ENCODE measurements around the gene RUNDC1. TPM values are rescaled to one million over a fixed set of nuclear protein-coding genes. Genes with fewer than 3 reads are reported as not detected.

The RUNDC1 gene
- total RNA-seq (10 to 100 TPM in 2 of 4 donors, 1 to 10 TPM in 2; 8.7 to 16.8 (median 12.8) TPM), polyA plus RNA-seq (10 to 100 TPM; 10.4 to 17.8 (median 10.6) TPM)
- long read RNA-seq, donor 1, transcript RUNDC1-201 (5 exons, 3,828 nt), result major isoform, 10 of 12 reads
- long read RNA-seq, donor 1, partial matches to known transcripts, result 0 of 12 reads
- long read RNA-seq, donor 1, other reads (novel, unspliced or antisense), result 2 of 12 reads
- long read RNA-seq, donor 2, transcript RUNDC1-201 (5 exons, 3,828 nt), result major isoform, 39 of 47 reads
- long read RNA-seq, donor 2, partial matches to known transcripts, result 1 of 47 reads
- long read RNA-seq, donor 2, other reads (novel, unspliced or antisense), result 6 of 47 reads

GRCh38 chr17:42980274-42980765 is at the start of gene RUNDC1:
RUNDC1 (plus strand) TSS chr17:42980565; CDS start chr17:42980577, 12 bp downstream.
- ATAC-seq (peak; percentile 81 to 88 (median 86)), DNase-seq (peak; percentile 93 to 95)
- Histone ChIP-seq H3K36me3 (ENCODE audit: insufficient read depth in 1 of 2, low read depth in 1 of 2) (peaks cover 0 to 19% of the 10 kb centered on the region in 2 donors), H3K27ac (peak within 1 kb of the TSS; percentile 96), H3K27me3 (ENCODE audit: insufficient read depth in 3 of 3, low read length in 2 of 3) (no peaks in the 10 kb centered on the region), H3K4me3 (peak within 1 kb of the TSS; percentile 93), H3K4me1 (peaks cover 28% of the 10 kb centered on the region), H3K9me3 (no peaks in the 10 kb centered on the region)
- 0 to 1% (median 0%) methylated on average over 28 to 39 of the region's 39 CpGs for WGBS, 3 donors
- intact Hi-C loops (cut with DNase I), result no loop called here
- TF ChIP-seq, protein P1, sequence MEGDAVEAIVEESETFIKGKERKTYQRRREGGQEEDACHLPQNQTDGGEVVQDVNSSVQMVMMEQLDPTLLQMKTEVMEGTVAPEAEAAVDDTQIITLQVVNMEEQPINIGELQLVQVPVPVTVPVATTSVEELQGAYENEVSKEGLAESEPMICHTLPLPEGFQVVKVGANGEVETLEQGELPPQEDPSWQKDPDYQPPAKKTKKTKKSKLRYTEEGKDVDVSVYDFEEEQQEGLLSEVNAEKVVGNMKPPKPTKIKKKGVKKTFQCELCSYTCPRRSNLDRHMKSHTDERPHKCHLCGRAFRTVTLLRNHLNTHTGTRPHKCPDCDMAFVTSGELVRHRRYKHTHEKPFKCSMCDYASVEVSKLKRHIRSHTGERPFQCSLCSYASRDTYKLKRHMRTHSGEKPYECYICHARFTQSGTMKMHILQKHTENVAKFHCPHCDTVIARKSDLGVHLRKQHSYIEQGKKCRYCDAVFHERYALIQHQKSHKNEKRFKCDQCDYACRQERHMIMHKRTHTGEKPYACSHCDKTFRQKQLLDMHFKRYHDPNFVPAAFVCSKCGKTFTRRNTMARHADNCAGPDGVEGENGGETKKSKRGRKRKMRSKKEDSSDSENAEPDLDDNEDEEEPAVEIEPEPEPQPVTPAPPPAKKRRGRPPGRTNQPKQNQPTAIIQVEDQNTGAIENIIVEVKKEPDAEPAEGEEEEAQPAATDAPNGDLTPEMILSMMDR (IDR thresholded peaks at IDR 0.05), result no peak

GRCh38 chr17:42937712-42938596 is 42.4 kb upstream of the RUNDC1 start:
- peak; percentile 57 to 77 (median 68) for ATAC-seq
- TF ChIP-seq, protein P1 (IDR thresholded peaks at IDR 0.05), result peak; percentile 65
- H3K27me3 ChIP-seq (ENCODE audit: insufficient read depth in 3 of 3, low read length in 2 of 3), result no peaks in the 10 kb centered on the region
- no peaks in the 10 kb centered on the region for H3K9me3 ChIP-seq
- no peaks in the 10 kb centered on the region for H3K36me3 ChIP-seq (ENCODE audit: insufficient read depth in 1 of 2, low read depth in 1 of 2)
- H3K4me3 ChIP-seq, result no peak overlapping the region
- H3K4me1 ChIP-seq, result no peaks in the 10 kb centered on the region
- 32 to 41% (median 34%) methylated on average over 9 of the region's 9 CpGs for WGBS, 3 donors
- no peak overlapping the region for H3K27ac ChIP-seq
- intact Hi-C loops (cut with DNase I), result loop anchor here in 1 of 2 donors (1.0 to 10.0 kb wide), 2 partner anchors 95 to 213 kb away; no protein-coding TSS in a partner anchor
- peak in 1 of 2 donors; percentile 17 for DNase-seq

GRCh38 chr17:42944211-42944610 is 36.2 kb upstream of the RUNDC1 start:
- Histone ChIP-seq H3K4me1 (no peaks in the 10 kb centered on the region), H3K4me3 (no peak overlapping the region), H3K27me3 (ENCODE audit: insufficient read depth in 3 of 3, low read length in 2 of 3) (no peaks in the 10 kb centered on the region), H3K36me3 (ENCODE audit: insufficient read depth in 1 of 2, low read depth in 1 of 2) (peaks cover 3 to 14% of the 10 kb centered on the region in 2 donors), H3K27ac (no peak overlapping the region), H3K9me3 (no peaks in the 10 kb centered on the region)
- WGBS, 3 donors, result 45 to 48% (median 46%) methylated on average over 3 of the region's 3 CpGs
- DNase-seq (no peak), ATAC-seq (no peak)
- TF ChIP-seq, protein P1 (IDR thresholded peaks at IDR 0.05), result no peak
- intact Hi-C loops (cut with DNase I), result no loop called here

DNA sequence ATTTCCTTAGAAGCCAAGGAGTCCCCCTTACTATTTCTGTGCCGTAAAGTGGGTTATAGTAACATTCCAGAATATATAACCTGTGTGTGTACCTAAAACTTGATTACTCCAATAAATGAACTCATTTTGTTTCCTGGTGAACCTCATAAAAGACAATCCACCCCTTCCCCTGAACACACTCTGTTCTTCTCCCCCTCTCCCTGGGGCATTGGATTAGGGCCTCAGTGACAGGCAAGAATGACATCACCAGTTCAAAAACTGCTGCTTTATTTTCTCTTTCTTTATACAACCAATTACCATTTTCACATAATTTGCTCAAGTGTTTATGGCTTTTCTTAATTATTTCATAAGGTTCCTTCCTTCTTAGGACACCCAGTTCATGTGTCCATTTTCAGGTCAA is 33.6 kb upstream of the RUNDC1 start:
- TF ChIP-seq, protein P1 (IDR thresholded peaks at IDR 0.05), result no peak
- WGBS, 3 donors, result 83 to 100% (median 90%) methylated on average over 1 of the region's 1 CpG

More for the DNA sequence above, 33.6 kb upstream of the RUNDC1 start:
- DNase-seq, result no peak
- Histone ChIP-seq H3K9me3 (no peaks in the 10 kb centered on the region), H3K27me3 (ENCODE audit: insufficient read depth in 3 of 3, low read length in 2 of 3) (no peaks in the 10 kb centered on the region), H3K27ac (no peak overlapping the region), H3K36me3 (ENCODE audit: insufficient read depth in 1 of 2, low read depth in 1 of 2) (peaks cover 9 to 40% of the 10 kb centered on the region in 2 donors), H3K4me1 (no peaks in the 10 kb centered on the region), H3K4me3 (no peak overlapping the region)
- intact Hi-C loops (cut with DNase I), result no loop called here
- ATAC-seq, result no peak

All from psoas muscle (tissue), 8 donors.